ENCODE measurements around the gene KRTAP5-3. TPM values are rescaled to one million over a fixed set of nuclear protein-coding genes. Genes with fewer than 3 reads are reported as not detected.
A peak's percentile ranks its signal among the peaks of the same experiment; 100 is the strongest.

KRTAP5-3 gene
- total RNA-seq, 1 experiment from 2014 or later: not detected

DNA sequence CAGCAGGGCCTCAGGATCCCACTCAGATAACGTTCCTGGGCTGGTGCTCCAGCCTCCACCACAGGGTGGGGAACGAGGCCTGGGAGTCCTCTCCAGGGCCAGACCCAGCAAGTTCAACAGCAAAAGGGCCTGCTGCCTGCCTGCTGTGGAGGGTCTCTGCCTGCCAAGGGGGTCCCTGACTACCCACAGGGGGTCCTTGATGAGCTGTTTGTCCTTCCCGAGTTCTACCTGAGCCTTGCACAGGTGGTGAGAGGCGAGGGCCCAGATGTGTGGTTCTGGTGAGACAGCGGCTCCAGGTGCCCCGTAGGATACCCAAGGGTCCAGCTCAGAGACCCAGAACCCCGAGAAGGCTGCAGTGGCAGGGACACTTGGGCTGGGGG, 40.6 kb downstream of the KRTAP5-3 start:
- DNase-seq (ENCODE audit: extremely low read depth, low read depth): no peak

DNA sequence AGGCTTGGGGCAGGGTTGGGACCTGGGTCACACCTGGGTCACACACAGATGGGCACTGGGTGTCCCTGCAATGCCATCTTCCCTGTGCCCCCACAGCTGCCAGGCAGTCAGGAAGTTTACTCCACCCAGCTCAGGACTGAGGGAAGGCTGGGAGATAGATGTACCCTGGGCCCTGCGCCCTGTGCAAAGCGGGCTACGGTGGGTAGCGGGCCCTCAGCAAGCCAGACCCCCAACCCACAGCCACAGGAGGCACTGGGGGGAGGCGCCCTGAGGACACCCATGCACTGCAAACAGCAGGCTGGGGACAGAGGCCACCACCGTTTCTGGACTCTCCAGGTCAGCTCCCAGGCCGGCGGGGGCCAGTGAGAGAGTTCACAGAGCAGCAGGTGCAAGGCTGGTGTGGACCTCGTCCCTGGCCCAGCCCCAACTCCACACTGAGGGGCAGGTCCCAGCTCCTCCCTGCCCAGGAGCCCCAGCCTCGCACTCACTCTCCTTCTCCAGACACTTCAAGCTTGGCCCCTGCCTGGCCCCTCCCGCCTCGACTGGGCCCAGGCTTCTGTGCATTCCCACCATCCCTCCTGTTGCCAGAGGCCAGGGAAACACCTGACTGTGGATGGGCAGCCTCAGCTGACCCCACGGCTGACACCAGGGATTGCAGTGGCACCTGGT, 41.1 kb downstream of the KRTAP5-3 start:
- no peak for DNase-seq (ENCODE audit: extremely low read depth, low read depth)

DNA sequence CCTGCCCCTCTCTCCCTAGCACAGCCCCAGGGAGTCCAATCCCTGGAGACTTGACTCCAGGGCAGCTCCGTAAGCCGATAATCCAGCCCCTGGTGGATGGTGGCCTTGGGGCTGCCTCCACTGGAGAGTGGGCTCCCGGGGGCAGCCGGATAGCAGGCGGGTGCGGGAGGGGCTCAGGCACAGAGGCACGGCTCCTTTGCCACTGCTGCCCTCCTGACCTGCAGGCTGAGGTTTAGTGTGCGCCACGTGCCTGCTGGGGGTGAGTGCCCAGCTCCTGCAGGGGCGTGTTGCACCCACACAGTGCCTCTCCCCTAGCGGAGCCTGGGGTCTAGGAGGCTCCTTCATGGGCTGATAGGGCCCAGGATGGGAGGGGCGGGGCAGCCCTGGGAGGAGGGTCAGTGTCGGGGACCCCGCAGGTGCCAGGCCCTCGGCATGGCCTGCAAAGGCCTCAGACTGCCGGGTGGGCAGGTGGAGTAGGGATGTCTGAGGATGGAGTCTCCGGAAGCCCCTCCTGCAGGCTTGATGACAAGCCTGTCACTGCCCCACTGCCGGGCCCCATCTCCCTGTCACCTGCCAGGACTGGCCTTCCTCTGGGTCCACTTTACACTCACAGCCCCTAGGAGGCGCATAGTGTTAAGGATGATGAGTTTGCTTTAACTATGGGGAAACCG, 41.7 kb downstream of the KRTAP5-3 start:
- DNase-seq (ENCODE audit: extremely low read depth, low read depth): no peak

DNA sequence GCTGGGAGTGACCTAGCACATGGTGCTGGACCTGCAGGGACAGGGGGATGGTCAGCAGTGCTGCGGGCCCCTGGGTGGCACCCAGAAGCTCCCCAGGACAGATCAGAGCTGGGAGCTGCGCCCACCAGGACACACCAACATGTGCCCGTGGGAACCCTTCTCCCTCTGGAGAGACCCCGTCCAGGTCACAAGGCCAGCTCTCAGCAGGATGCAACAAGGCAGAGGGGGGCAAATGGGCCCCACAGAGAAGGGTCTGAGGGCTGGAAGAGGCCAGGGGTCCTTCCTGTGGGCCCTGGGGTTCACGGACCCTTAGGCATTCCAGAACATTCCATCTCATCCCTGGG, 42.4 kb downstream of the KRTAP5-3 start:
- no peak for DNase-seq (ENCODE audit: extremely low read depth, low read depth)

DNA sequence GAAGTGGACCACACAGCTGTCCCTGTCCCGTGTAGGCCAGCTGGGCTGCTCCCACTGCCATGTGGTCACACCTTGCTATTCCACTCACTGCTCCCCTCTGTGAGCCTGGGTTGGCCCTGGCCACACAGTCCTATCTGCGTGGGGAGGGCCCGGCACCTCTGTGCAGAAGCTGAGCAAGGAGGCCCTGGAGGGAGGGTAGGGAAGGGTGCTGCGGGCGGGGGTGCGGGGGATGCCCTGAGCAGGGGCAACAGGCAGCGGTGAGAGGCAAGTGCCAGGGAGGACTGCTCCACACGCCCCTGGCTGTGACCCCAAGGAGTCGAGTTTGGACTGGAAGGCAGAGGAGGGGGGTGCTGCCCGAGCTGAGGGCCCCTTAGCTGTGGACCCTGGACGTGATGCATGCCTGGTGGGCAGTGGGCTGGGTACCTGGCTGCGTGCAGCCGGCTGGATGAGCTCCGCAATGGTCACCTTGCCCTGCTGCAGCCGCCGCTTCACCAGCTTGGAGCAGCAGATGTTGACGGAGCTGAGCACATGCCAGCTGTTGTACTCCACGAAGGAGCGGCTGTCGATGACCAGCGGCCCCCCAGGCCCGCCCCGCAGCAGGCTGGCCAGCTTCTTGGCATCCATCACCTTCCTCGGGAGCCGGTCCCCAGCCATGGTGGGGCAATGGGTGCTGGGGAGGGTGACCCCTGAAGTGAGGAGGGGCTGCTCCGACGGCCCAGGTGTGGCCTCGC, 42.9 kb downstream of the KRTAP5-3 start:
- DNase-seq (ENCODE audit: extremely low read depth, low read depth): no peak

DNA sequence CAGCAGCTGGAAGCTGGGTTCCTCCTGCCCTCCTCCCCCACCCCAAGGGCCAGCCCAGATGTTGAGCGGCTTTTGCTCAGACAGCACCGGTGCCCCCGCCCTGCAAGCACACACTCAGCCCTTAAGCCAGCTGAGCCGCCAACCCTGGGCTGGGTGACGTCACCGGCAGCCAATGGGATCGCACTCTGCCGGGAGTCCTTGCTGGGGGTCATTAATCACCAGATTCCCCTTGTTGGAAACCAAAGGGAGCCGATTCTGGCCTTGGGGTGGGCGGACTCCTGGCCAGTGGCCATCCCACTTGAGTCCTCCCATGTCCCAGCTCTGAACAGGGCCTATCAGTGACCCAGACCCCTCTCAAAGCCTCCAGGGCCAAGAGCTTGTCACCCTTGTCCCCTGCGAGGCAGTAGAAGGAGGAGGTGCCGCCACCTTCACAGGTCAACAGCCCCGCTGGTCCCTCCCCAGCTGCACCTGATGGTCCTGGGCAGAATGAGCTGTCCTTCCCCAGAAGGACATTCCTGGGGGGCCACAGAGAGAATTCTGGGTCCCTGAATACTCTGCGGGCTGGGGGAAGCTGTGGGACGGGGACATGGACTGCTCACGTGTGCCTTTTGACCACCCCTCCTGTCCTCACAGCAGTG, 43.6 kb downstream of the KRTAP5-3 start:
- DNase-seq (ENCODE audit: extremely low read depth, low read depth): no peak

DNA sequence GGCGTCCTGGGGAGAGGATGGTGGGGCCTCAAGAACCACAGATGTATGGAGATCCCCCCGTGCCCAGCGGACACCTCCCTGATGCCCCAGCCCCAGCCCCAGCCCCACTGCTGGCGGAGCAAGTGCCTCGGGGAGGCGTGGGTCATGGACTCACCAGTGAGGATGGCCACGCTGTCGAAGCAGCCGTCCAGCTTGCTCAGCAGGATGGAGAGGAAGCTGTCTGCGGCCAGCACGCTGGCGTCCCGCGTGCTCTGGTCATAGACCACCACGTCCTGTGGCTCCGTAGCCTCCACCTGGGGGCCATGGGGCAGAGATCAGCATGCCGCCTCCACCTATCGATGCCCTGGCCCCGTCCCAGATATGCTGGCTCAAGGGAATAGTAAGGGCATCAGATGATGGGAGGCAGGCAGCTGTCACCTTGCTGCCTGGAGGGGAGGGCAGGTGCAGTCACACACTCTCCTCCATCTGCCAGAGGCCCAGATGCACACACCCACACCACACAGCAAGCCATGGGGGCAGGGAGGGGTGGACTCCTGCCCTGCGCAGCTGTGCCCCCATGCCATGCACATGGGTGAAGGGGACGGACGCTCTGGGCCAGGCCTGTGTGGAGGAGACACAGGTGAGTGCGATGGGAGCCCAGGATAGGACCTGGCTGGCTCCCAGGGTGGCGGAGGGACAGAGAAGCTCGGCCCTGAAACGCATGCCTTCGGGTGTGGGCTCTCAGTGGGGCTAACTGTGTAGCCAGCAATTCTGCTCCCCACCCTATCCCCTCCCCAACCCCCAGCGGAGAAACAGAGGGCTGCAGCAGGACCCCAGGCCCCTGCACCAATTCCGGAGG, 44.3 kb downstream of the KRTAP5-3 start:
- no peak for DNase-seq (ENCODE audit: extremely low read depth, low read depth)

DNA sequence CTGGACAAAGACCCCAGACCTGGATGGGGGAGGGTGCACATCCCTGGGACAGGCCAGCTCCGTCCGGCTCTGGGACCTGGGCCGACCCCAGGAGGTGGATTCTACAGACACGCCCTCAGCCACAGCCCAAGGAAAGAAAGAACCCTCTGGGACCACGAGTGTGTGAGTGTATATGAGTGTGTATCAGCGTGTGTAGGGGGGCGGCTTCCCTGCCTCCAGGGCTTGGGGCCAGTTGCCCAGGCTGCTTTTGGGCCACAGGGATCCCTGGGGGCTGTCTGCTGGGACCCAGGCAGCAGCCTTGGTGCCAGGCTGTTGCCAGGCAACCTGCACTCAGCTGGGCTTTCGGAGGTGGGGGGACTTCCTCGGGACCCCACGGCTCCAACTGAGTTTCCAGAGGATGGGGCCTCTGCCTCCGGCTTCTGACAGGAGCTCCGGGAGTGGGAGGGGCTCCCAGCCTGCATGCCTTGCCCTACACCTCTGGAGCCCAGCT, 45.1 kb downstream of the KRTAP5-3 start:
- no peak for DNase-seq (ENCODE audit: extremely low read depth, low read depth)

DNA sequence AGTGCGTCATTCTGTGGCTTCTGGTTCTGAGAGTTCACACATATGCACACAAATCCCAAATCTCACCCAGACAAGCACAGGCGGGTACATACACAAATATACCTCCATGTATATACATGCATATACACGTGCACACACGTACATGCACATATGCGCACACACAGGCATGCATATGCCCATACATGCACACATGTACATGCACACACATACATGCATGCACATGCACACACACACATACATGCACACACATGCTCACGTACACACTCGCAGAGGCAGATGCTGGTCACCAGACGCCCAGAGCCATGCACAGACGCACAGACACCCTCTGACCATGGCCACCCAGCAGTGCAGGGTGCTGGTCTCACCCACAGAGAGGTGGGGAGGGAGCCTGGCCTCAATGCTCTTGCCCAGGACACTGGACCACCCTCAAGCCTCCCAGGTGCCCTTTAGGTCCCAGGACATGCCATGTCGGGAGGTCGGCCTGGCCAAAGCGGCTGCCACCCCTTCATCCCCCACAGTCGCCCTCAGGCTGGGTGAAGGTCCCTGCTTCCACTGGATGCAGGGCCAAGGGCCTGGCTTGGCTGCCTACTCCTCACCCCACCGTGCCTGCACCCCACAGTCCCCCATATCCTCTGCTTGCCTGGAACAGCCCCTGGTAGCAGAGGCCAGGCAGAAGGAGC, 45.7 kb downstream of the KRTAP5-3 start:
- no peak for DNase-seq (ENCODE audit: extremely low read depth, low read depth)

DNA sequence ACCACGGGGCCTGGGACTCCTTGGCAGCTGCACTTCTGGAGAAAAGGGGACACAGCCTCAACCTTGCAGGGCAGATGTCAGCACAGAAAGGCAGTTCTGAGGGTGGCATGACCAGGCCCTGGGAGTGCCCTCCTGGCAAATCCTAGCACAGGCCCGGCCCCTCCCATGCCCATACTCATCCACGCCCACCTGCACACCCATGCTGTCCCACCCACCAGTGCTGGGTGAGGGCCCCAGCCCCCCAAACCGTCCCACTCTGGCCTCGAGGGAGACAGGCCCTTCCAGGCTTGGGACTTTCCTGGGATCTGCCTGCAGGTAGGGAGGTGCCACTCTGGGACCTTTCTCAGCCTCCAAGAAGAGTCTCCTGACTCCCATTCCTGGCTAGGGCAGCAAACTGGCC, 46.3 kb downstream of the KRTAP5-3 start:
- DNase-seq (ENCODE audit: extremely low read depth, low read depth): no peak

DNA sequence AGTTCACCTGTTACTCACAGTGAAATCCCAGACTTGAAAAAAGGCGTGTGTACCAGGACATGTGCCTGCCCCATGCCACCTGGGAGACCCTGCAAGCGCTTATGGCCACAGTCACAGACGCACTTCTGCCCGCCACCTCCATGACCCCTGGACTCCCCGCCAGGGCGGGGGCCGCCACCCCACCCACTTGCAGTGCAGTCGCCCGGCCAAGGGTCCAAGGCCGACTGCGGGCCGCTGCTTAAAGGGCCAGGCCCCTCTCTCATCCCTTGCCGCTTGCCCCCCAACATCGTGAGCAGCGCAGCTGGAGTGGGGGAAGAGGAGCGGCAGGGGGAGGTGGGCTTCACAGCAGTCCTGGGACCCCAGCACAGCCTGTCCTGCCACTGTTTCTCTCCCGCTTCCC, 47.0 kb downstream of the KRTAP5-3 start:
- no peak for DNase-seq (ENCODE audit: extremely low read depth, low read depth)

DNA sequence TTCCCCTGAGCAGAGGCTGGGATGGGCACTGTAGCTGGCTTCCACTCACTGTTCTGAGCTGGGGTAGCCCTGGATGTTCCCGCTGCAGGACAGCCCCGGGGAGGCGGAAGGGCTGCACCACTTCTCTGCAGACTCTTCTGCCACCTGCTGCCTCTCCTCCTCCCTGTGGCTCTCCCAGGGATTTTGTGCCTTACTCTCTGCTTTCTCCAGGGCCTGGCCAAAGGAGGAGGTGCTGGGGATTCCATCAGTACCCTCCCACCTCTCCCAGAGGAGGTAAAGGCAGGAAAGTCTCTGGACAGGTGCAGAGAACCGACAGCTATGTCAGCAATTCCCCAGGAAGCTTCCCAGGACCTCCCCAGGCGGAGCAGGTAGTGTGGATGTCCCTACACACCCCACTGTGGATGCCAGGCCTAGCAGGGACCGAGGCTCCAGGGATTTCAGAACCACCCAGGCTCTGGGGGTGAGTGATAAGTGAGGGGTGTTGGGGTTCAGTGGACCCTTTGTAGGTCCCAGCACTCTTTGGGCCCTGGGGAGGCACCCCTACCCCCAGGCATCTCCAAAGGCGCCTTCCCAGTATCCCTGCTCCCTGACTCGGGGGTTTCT, 47.5 kb downstream of the KRTAP5-3 start:
- no peak for DNase-seq (ENCODE audit: extremely low read depth, low read depth)

DNA sequence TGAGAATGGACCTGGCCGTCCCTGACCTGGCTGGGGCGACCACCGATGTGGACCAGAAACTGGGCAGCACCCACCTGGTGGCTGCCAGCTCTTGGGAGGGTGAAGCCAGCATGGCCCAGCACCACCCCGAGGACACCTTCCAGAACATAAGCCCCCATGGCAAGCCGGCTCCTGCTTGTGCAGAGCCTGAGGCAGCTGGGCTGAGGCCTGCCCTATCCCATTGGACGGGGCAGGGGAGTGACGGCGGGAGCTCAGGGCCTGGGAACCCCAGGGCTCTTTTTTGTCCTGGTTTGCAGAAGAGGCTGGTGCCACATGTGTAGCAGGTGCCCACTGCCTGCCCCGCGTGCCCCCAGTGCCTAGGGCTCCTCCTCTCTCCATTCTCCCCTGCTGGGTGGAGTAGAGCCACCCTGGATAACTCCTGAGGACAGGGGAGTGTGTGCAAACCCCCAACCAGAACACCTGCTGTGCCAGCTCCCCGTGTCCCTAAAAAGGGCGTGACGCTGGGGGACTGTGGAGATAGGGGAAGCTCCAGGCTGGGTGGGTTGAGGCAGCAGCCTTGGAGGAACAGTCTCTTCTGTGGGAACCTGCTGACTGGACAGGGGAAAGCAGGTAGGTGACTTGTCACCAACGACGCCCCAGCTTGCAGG, 48.1 kb downstream of the KRTAP5-3 start:
- DNase-seq (ENCODE audit: extremely low read depth, low read depth): no peak

DNA sequence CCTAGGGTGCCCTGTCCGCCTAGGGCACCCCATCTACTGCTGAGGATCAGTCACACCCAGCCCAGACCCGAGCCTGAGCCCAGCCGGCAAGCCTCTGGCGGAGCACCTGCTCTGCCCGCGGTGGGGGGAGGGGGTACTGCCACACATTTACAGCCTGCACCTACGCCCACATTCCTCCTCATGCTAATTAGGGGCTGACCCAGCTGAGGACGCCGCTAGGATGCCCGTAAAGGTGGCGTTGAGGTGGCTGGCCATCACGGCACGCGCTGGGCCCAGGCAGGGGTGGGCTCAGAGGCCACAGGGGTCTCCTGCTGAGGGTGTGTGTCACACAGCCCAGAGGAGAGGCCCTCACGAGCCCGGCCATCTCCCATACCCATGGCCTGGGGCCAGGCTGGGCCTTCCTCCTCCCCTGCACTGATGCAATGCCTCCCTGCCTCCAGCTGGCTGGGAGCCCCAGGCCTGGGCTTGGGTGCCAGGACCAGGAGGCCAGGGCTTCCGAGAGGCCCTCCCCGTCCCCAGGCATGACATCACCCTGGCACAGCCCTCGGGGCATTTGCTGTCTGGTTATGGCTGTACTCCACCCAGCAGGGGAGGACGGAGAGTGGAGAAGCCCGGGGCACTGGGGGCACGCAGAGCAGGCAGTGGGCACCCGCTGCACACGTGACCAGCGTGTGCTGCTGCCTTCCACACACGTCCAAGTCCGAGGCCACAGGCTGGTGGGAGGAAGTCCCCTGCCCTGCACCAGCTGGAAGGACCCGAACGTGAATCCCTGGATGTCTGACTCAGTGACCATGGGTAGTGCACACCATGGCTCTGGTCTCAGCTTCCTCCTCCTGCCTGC, 48.9 kb downstream of the KRTAP5-3 start:
- DNase-seq (ENCODE audit: extremely low read depth, low read depth): peak; percentile 74

DNA sequence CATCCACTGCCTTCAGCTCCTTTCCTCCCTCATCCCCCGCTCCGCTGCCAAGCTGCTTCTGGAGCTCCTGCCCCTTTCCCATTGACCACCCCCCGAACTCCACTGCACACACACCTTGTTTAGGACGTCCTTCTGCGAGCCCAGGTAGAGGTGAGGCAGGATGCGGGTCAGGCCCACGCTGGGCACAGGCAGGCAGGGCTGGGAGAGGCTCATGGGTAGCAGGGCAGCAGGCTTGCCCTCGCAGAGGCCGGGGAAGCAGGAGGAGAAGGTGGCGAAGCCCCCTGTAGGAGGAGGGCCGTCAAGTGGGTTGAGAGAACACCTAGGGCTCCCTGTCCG, 49.5 kb downstream of the KRTAP5-3 start:
- no peak for DNase-seq (ENCODE audit: extremely low read depth, low read depth)

DNA sequence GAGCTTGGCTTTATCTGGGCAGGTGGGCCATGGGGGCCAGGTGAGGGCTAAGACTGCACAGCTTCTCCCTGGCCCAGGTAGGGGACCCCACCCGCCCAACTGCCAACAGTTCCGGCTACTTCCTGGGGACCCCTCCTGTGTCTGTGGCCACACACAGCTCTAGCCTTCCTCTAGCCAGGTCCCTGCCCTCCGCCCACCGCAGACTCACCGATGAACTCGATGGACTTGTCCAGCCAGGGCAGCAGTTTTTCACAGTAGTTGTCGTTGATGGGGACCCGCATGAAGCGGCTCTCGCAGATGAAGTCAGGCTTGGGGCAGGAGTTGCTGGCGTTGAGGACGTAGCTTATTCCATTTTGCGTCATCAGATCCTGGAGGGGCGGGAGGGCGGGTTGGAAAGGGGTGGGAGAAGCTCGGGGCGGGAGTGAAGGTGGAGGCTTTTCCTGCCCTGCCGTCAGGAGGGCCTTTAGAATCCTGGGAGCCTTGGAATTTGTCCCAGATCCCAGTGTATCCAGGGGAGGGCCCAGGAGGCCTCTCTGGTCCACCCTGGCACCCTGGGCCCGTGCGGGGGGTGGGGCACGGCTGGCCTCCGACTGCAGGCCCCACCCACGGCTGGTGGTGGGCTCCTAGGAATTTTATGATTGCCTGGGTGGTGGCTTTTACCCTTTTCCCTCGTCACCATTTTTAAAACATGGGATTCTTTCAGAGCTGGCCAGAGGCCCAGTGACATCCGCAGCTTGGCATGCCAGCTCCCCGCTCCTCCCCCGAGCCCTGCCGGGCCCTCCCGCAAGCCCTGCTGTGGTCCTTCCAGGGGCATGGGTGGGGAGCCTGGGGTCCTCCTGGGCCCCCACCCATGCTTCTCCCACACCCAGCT, 50.1 kb downstream of the KRTAP5-3 start:
- DNase-seq (ENCODE audit: extremely low read depth, low read depth): no peak
